ENCODE measurements around the gene MAP2K3.
"Not testable (repeated sequence)": the region's sequence is repeated elsewhere in the genome, so short reads cannot be mapped to it uniquely, and the experiment has no call there.

The MAP2K3 gene

DNA sequence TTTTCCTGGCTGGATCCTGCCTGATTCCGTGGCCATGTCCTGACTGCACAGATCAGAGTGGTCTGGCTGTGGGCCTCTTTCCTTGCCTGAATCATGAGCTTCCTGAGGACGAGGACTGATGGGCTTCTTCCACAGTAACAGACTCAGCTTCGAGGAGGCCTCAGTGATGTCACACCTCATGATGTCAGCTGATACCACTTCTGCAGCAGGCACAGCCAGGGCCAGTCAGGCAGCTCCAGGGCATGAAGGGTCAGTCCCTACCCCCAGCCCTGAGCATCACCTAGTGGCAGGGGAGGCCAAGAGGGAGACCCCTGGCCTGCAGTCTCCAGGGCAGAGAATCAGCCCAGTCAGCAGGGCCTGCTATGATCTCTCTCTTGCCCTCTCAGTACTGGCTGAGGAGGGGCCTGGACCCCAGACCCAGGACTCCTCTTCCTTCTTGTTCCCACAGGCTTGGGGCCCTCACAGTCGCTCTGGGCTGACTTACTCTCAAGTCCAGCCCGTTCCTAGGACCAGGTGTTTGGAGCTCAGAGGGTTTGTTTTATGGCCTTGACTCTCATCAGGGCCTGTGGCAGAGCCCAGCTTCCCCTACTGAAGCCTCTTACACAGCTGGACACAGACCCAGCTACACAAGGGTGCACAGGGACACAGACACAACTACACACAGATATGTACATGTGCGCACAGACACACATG lies 65.0 kb downstream of the MAP2K3 start:
- H2BK12ac ChIP-seq (ENCODE audit: low read length); H2BK120ac ChIP-seq (ENCODE audit: low read depth, low read length); H3K4me2 ChIP-seq (ENCODE audit: insufficient read depth, low read length, poor library complexity, severe bottlenecking); H3K9me3 ChIP-seq (replicated peaks in 1 of 2; ENCODE audit: control insufficient read depth in 2 of 2, insufficient read depth in 1 of 2, low read depth in 1 of 2, low read length in 2 of 2); H3K14ac ChIP-seq (ENCODE audit: low read length); H2AK5ac ChIP-seq (ENCODE audit: low read depth, low read length); H3K18ac ChIP-seq (ENCODE audit: low read length); H2BK15ac ChIP-seq (ENCODE audit: low read length); H3K4ac ChIP-seq (ENCODE audit: low read length); H3K4me3 ChIP-seq (ENCODE audit: low read length in 2 of 2); H3K9ac ChIP-seq (ENCODE audit: low read depth, low read length, poor library complexity); H3K36me3 ChIP-seq (replicated peaks in 1 of 2; ENCODE audit: control insufficient read depth in 2 of 2, insufficient read depth in 2 of 2, low read length in 2 of 2); H3K4me1 ChIP-seq (ENCODE audit: control insufficient read depth in 2 of 2, insufficient read depth in 1 of 2, low read depth in 1 of 2, low read length in 2 of 2); H3K79me1 ChIP-seq (ENCODE audit: low read depth, low read length); DNase-seq (ENCODE audit: low spot score); H3K23ac ChIP-seq (ENCODE audit: low read depth, low read length, poor library complexity); H3K27ac ChIP-seq (replicated peaks; ENCODE audit: low read length); H3K27me3 ChIP-seq (ENCODE audit: control insufficient read depth in 3 of 3, insufficient read depth in 3 of 3, low read depth in 1 of 3, low read length in 3 of 3); H2BK5ac ChIP-seq (ENCODE audit: low read length); H4K8ac ChIP-seq (ENCODE audit: low read depth, low read length); H2AFZ ChIP-seq (ENCODE audit: low read length); H4K91ac ChIP-seq (ENCODE audit: low read depth, low read length, poor library complexity): not testable (repeated sequence)
- WGBS, 2 donors (ENCODE audit: extremely low coverage in 2 of 2, insufficient read length in 2 of 2, insufficient replicate concordance in 1 of 2) = no CpG with 5 or more reads among the region's 6 CpGs

DNA sequence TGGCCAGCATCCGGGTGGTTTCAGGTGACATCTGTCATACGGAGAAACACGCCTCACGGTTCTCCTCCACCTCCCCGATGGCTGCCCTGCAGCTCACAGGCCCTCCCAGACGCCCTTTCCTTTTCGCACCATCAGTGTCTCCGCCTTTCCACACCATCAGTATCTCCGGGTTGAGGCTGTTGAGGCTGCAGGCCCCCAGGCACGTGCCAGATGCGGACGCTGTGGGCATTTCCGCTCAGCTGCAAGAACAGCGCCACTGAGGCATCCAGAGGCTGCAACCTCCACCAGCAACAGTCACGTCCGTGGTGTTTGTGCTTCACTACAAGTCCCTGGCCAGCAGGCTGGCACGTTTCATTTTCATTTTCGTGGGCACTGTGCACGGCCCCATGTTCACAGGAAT lies 66.0 kb downstream of the MAP2K3 start:
- H3K79me1 ChIP-seq (ENCODE audit: low read depth, low read length); H3K18ac ChIP-seq (ENCODE audit: low read length); H2BK120ac ChIP-seq (ENCODE audit: low read depth, low read length); H3K23ac ChIP-seq (ENCODE audit: low read depth, low read length, poor library complexity); H3K36me3 ChIP-seq (replicated peaks in 1 of 2; ENCODE audit: control insufficient read depth in 2 of 2, insufficient read depth in 2 of 2, low read length in 2 of 2); H3K9me3 ChIP-seq (replicated peaks in 1 of 2; ENCODE audit: control insufficient read depth in 2 of 2, insufficient read depth in 1 of 2, low read depth in 1 of 2, low read length in 2 of 2); DNase-seq (ENCODE audit: low spot score); H3K9ac ChIP-seq (ENCODE audit: low read depth, low read length, poor library complexity); H2BK15ac ChIP-seq (ENCODE audit: low read length); H2BK5ac ChIP-seq (ENCODE audit: low read length); H4K91ac ChIP-seq (ENCODE audit: low read depth, low read length, poor library complexity); H3K27ac ChIP-seq (replicated peaks; ENCODE audit: low read length); H2AFZ ChIP-seq (ENCODE audit: low read length); H3K4ac ChIP-seq (ENCODE audit: low read length); H2BK12ac ChIP-seq (ENCODE audit: low read length); H2AK5ac ChIP-seq (ENCODE audit: low read depth, low read length); H3K4me2 ChIP-seq (ENCODE audit: insufficient read depth, low read length, poor library complexity, severe bottlenecking); H4K8ac ChIP-seq (ENCODE audit: low read depth, low read length); H3K14ac ChIP-seq (ENCODE audit: low read length); H3K4me1 ChIP-seq (ENCODE audit: control insufficient read depth in 2 of 2, insufficient read depth in 1 of 2, low read depth in 1 of 2, low read length in 2 of 2); H3K27me3 ChIP-seq (ENCODE audit: control insufficient read depth in 3 of 3, insufficient read depth in 3 of 3, low read depth in 1 of 3, low read length in 3 of 3); H3K4me3 ChIP-seq (ENCODE audit: low read length in 2 of 2): not testable (repeated sequence)
- WGBS, 2 donors (ENCODE audit: extremely low coverage in 2 of 2, insufficient read length in 2 of 2, insufficient replicate concordance in 1 of 2) = no CpG with 5 or more reads among the region's 19 CpGs

DNA sequence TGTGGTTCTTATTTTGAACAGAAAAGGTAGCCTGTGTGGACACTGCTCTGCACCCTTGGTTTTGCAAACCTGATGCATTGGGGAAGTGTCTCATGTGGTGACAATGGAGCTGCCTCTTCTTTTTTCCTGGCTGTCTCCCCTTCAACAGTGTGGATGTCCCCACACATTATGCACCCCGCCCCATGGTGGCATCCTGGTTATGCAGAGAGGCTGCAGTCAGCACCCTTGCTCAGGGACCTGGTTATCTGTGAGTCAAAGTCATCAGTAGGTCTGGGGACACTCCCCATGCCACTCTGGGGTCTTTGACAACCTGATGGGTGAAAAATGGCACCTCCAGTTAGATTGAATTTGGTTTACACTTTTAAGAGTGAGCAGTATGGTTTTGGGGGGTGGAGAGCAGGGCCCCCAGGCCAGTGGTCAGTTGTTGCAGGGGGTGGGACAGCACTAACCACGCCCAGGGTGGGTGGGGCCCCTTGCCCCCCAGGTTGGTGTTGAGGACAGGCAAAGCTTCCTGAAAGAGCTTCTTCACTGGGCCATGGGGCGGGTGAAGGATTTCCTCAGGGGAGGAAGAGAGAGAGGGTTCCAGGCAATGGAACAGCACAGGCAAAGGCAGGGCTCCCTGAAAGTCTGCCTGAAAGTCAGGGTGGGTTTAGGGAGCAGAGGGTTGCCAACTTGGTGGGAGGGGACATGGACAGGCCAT lies 67.0 kb downstream of the MAP2K3 start:
- WGBS, 2 donors (ENCODE audit: extremely low coverage in 2 of 2, insufficient read length in 2 of 2, insufficient replicate concordance in 1 of 2) = no CpG with 5 or more reads among the region's 3 CpGs
- H4K8ac ChIP-seq (ENCODE audit: low read depth, low read length) = no peak overlapping the region

DNA sequence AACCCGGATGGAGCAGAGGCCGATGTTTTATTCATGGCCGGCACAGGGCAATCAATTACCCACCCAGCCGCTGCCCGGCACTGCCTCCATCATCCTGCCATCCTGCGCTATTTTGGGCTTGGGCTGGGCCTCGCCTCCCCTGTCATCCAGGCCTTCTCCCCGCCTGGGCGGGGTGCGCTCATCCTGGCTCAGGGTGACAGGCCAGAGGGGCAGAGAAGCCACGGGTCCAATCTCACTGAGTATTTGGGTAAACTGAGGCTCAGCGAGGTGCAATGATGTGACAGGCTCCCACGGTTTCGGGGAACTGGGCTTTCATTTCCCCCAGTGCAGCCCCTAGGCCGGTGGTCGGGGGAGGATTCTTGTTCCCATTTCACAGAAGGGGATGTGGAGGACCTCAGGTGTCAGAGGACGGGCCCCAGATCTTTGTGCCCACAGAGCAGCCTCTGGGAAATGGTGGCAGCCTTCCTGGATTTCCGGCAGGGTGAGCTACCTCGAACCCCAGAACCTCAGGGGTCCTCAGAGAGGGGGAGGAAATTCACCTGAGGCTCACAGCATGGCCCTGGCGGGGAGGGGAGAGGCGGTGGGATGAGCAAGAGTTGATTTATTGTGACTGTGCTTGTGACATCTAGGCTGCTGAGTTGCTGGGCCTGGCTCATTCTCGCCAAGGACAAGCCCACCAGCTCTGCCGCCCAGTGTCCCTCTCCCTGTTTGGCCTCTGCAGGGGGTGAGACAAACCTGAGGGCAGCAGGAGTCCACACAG lies 67.9 kb downstream of the MAP2K3 start:
- H3K27me3 ChIP-seq (ENCODE audit: control insufficient read depth in 3 of 3, insufficient read depth in 3 of 3, low read depth in 1 of 3, low read length in 3 of 3) = no peaks in the 10 kb centered on the region
- H3K4me3 ChIP-seq (ENCODE audit: low read length in 2 of 2) = no peak overlapping the region
- no peak overlapping the region for H3K4me2 ChIP-seq (ENCODE audit: insufficient read depth, low read length, poor library complexity, severe bottlenecking)
- H3K14ac ChIP-seq (ENCODE audit: low read length) = no peak overlapping the region
- peak overlapping the region; percentile 77 for H3K18ac ChIP-seq (ENCODE audit: low read length)
- no peak overlapping the region for H4K91ac ChIP-seq (ENCODE audit: low read depth, low read length, poor library complexity)
- H3K79me1 ChIP-seq (ENCODE audit: low read depth, low read length) = no peaks in the 10 kb centered on the region
- peak overlapping the region; percentile 29 for H3K23ac ChIP-seq (ENCODE audit: low read depth, low read length, poor library complexity)
- H2AK5ac ChIP-seq (ENCODE audit: low read depth, low read length) = peak overlapping the region; percentile 36
- no peak overlapping the region for H3K4ac ChIP-seq (ENCODE audit: low read length)
- H3K36me3 ChIP-seq (replicated peaks in 1 of 2; ENCODE audit: control insufficient read depth in 2 of 2, insufficient read depth in 2 of 2, low read length in 2 of 2) = no peaks in the 10 kb centered on the region
- H2BK120ac ChIP-seq (ENCODE audit: low read depth, low read length) = no peak overlapping the region
- no peak overlapping the region for H3K27ac ChIP-seq (replicated peaks; ENCODE audit: low read length)
- no peak overlapping the region for H2BK12ac ChIP-seq (ENCODE audit: low read length)
- no peak overlapping the region for H4K8ac ChIP-seq (ENCODE audit: low read depth, low read length)
- DNase-seq (ENCODE audit: low spot score) = no peak
- peaks cover 6 to 17% of the 10 kb centered on the region in 2 donors for H3K4me1 ChIP-seq (ENCODE audit: control insufficient read depth in 2 of 2, insufficient read depth in 1 of 2, low read depth in 1 of 2, low read length in 2 of 2)
- H2AFZ ChIP-seq (ENCODE audit: low read length) = no peak overlapping the region
- no peak overlapping the region for H2BK15ac ChIP-seq (ENCODE audit: low read length)
- WGBS, 2 donors (ENCODE audit: extremely low coverage in 2 of 2, insufficient read length in 2 of 2, insufficient replicate concordance in 1 of 2) = no CpG with 5 or more reads among the region's 23 CpGs
- H2BK5ac ChIP-seq (ENCODE audit: low read length) = no peak overlapping the region
- no peaks in the 10 kb centered on the region for H3K9me3 ChIP-seq (replicated peaks in 1 of 2; ENCODE audit: control insufficient read depth in 2 of 2, insufficient read depth in 1 of 2, low read depth in 1 of 2, low read length in 2 of 2)
- H3K9ac ChIP-seq (ENCODE audit: low read depth, low read length, poor library complexity) = no peak overlapping the region

More for the DNA sequence above, 67.0 kb downstream of the MAP2K3 start:
- DNase-seq (ENCODE audit: low spot score) = no peak
- Histone ChIP-seq H3K4ac (ENCODE audit: low read length) (no peak overlapping the region), H2BK12ac (ENCODE audit: low read length) (no peak overlapping the region), H3K27me3 (ENCODE audit: control insufficient read depth in 3 of 3, insufficient read depth in 3 of 3, low read depth in 1 of 3, low read length in 3 of 3) (no peaks in the 10 kb centered on the region), H4K91ac (ENCODE audit: low read depth, low read length, poor library complexity) (no peak overlapping the region), H3K14ac (ENCODE audit: low read length) (no peak overlapping the region), H2AFZ (ENCODE audit: low read length) (no peak overlapping the region), H3K36me3 (replicated peaks in 1 of 2; ENCODE audit: control insufficient read depth in 2 of 2, insufficient read depth in 2 of 2, low read length in 2 of 2) (no peaks in the 10 kb centered on the region), H3K9ac (ENCODE audit: low read depth, low read length, poor library complexity) (no peak overlapping the region), H3K23ac (ENCODE audit: low read depth, low read length, poor library complexity) (no peak overlapping the region), H3K18ac (ENCODE audit: low read length) (no peak overlapping the region), H3K79me1 (ENCODE audit: low read depth, low read length) (no peaks in the 10 kb centered on the region), H3K4me3 (ENCODE audit: low read length in 2 of 2) (no peak overlapping the region), H3K4me1 (ENCODE audit: control insufficient read depth in 2 of 2, insufficient read depth in 1 of 2, low read depth in 1 of 2, low read length in 2 of 2) (peaks cover 3 to 10% of the 10 kb centered on the region in 2 donors), H2BK120ac (ENCODE audit: low read depth, low read length) (no peak overlapping the region), H2BK15ac (ENCODE audit: low read length) (no peak overlapping the region), H3K4me2 (ENCODE audit: insufficient read depth, low read length, poor library complexity, severe bottlenecking) (no peak overlapping the region), H3K27ac (replicated peaks; ENCODE audit: low read length) (no peak overlapping the region), H2BK5ac (ENCODE audit: low read length) (no peak overlapping the region), H3K9me3 (replicated peaks in 1 of 2; ENCODE audit: control insufficient read depth in 2 of 2, insufficient read depth in 1 of 2, low read depth in 1 of 2, low read length in 2 of 2) (no peaks in the 10 kb centered on the region), H2AK5ac (ENCODE audit: low read depth, low read length) (peak overlapping the region; percentile 37)

Data from neuronal stem cell (in vitro differentiated cells).